Neuronal stem cell (in vitro differentiated cells): ENCODE measurements around the gene PPFIBP1.
"Not testable (repeated sequence)": the region's sequence is repeated elsewhere in the genome, so short reads cannot be mapped to it uniquely, and the experiment has no call there.

Experiments
- DNase-seq: peaks from one replicate; pipeline ENCODE4 v3.0.0-alpha.2; 2013; ENCODE audit warnings: low spot score
- H2AFZ ChIP-seq: one replicate; pipeline ENCODE4 v1.6.1; 2013; ENCODE audit warnings: mild to moderate bottlenecking, low read length, inconsistent platforms
- H2AK5ac ChIP-seq: 2 replicates; pipeline ENCODE4 v1.6.1; 2013; ENCODE audit warnings: low read depth, mild to moderate bottlenecking, inconsistent platforms, low read length, moderate library complexity, mixed read lengths
- H2BK120ac ChIP-seq: 2 replicates; pipeline ENCODE4 v1.6.1; 2013; ENCODE audit warnings: low read depth, mild to moderate bottlenecking, inconsistent platforms, low read length, moderate library complexity, mixed read lengths
- H2BK12ac ChIP-seq: one replicate; pipeline ENCODE4 v1.6.1; 2013; ENCODE audit warnings: low read length, inconsistent platforms
- H2BK15ac ChIP-seq: 2 replicates; pipeline ENCODE4 v1.6.1; 2013; ENCODE audit warnings: mild to moderate bottlenecking, low read length, inconsistent platforms, mixed read lengths
- H2BK5ac ChIP-seq: one replicate; pipeline ENCODE4 v1.6.1; 2013; ENCODE audit warnings: inconsistent platforms, mild to moderate bottlenecking, low read length, moderate library complexity
- H3K14ac ChIP-seq: one replicate; pipeline ENCODE4 v1.6.1; 2013; ENCODE audit warnings: low read length, inconsistent platforms
- H3K18ac ChIP-seq: 2 replicates; pipeline ENCODE4 v1.6.1; 2013; ENCODE audit warnings: low read length, inconsistent platforms
- H3K23ac ChIP-seq: 2 replicates; pipeline ENCODE4 v1.6.1; 2013; ENCODE audit warnings: low read depth, mild to moderate bottlenecking, mixed read lengths, low read length, inconsistent platforms; ENCODE audit not compliant: poor library complexity
- H3K27ac ChIP-seq: replicated peaks from 3 replicates; pipeline ENCODE4 v1.5.1; 2013; ENCODE audit warnings: low read length, inconsistent platforms
- H3K27me3 ChIP-seq, 3 experiments: 2 replicates each; pipeline ENCODE4 v1.6.1; 2013; ENCODE audit warnings: low read length in 3 of 3, mild to moderate bottlenecking in 2 of 3, inconsistent platforms in 1 of 3, low read depth in 1 of 3, mixed read lengths in 1 of 3, moderate library complexity in 1 of 3; ENCODE audit not compliant: control insufficient read depth in 3 of 3, insufficient read depth in 3 of 3
- H3K36me3 ChIP-seq, 2 donors: replicated peaks in 1 of 2; 2 replicates each; pipeline ENCODE4 v1.6.1; 2013; ENCODE audit warnings: low read length in 2 of 2; ENCODE audit not compliant: control insufficient read depth in 2 of 2, insufficient read depth in 2 of 2
- H3K4ac ChIP-seq: 2 replicates; pipeline ENCODE4 v1.6.1; 2013; ENCODE audit warnings: inconsistent platforms, mild to moderate bottlenecking, low read length, moderate library complexity
- H3K4me1 ChIP-seq, 2 donors: 1 replicate in 1 of 2; 2 replicates in 1 of 2; pipeline ENCODE4 v1.6.1; 2013; ENCODE audit warnings: low read length in 2 of 2, low read depth in 1 of 2; ENCODE audit not compliant: control insufficient read depth in 2 of 2, insufficient read depth in 1 of 2
- H3K4me2 ChIP-seq: one replicate; pipeline ENCODE4 v1.6.1; 2013; ENCODE audit warnings: mild to moderate bottlenecking, low read length, inconsistent platforms; ENCODE audit not compliant: insufficient read depth, poor library complexity, severe bottlenecking
- H3K4me3 ChIP-seq, 2 donors: 2 replicates each; pipeline ENCODE4 v1.5.1; 2013; ENCODE audit warnings: low read length in 2 of 2, mild to moderate bottlenecking in 2 of 2, inconsistent platforms in 1 of 2, moderate library complexity in 1 of 2
- H3K79me1 ChIP-seq: one replicate; pipeline ENCODE4 v1.6.1; 2013; ENCODE audit warnings: low read depth, mild to moderate bottlenecking, inconsistent platforms, low read length, moderate library complexity
- H3K9ac ChIP-seq: one replicate; pipeline ENCODE4 v1.6.1; 2013; ENCODE audit warnings: mild to moderate bottlenecking, low read depth, low read length, inconsistent platforms; ENCODE audit not compliant: poor library complexity
- H3K9me3 ChIP-seq, 2 donors: replicated peaks in 1 of 2; 2 replicates each; pipeline versions ENCODE3 to v1.6.1; 2013; ENCODE audit warnings: low read length in 2 of 2, mild to moderate bottlenecking in 2 of 2, inconsistent platforms in 1 of 2, low read depth in 1 of 2, mixed read lengths in 1 of 2, moderate library complexity in 1 of 2; ENCODE audit not compliant: control insufficient read depth in 2 of 2, insufficient read depth in 1 of 2
- H4K8ac ChIP-seq: one replicate; pipeline ENCODE4 v1.6.1; 2013; ENCODE audit warnings: low read depth, mild to moderate bottlenecking, inconsistent platforms, low read length, moderate library complexity
- H4K91ac ChIP-seq: one replicate; pipeline ENCODE4 v1.6.1; 2013; ENCODE audit warnings: low read length, low read depth, mild to moderate bottlenecking, inconsistent platforms; ENCODE audit not compliant: poor library complexity
- WGBS, 2 donors: extraction: QIAGEN DNeasy Blood & Tissue Kit; methylation state at CpG; one replicate each; pipeline ENCODE4 v1.1.7; 2013; ENCODE audit warnings: missing lambda C conversion rate in 2 of 2, mixed read lengths in 1 of 2; ENCODE audit not compliant: insufficient read length in 2 of 2, insufficient replicate concordance in 1 of 2; ENCODE audit errors: extremely low coverage in 2 of 2; 5-methylcytosine and 5-hydroxymethylcytosine counted together

PPFIBP1 gene

GRCh38 chr12:27630219-27630618, 106.2 kb downstream of the PPFIBP1 start:
- not testable (repeated sequence) for H3K23ac ChIP-seq, H2AFZ ChIP-seq, DNase-seq, H3K27ac ChIP-seq, H3K14ac ChIP-seq, H4K8ac ChIP-seq, H3K4me2 ChIP-seq, H3K27me3 ChIP-seq, H2BK5ac ChIP-seq, H4K91ac ChIP-seq, H2BK15ac ChIP-seq, H3K9me3 ChIP-seq, H2AK5ac ChIP-seq, H3K9ac ChIP-seq, H3K4me1 ChIP-seq, H2BK12ac ChIP-seq, H3K4me3 ChIP-seq, H3K4ac ChIP-seq, H3K18ac ChIP-seq, H3K36me3 ChIP-seq, H2BK120ac ChIP-seq, H3K79me1 ChIP-seq
- WGBS, 2 donors, result no CpG with 5 or more reads among the region's 2 CpGs

GRCh38 chr12:27631365-27631764, 107.4 kb downstream of the PPFIBP1 start:
- Histone ChIP-seq H3K18ac (no peak overlapping the region), H3K27ac (no peak overlapping the region), H3K79me1 (no peaks in the 10 kb centered on the region), H2BK120ac (no peak overlapping the region), H3K36me3 (no peaks in the 10 kb centered on the region), H3K9ac (no peak overlapping the region), H3K4ac (no peak overlapping the region), H3K4me3 (no peak overlapping the region), H3K27me3 (no peaks in the 10 kb centered on the region), H4K91ac (no peak overlapping the region), H2BK15ac (no peak overlapping the region), H2BK12ac (no peak overlapping the region), H2BK5ac (no peak overlapping the region), H2AFZ (no peak overlapping the region), H3K4me1 (no peaks in the 10 kb centered on the region), H2AK5ac (no peak overlapping the region), H3K4me2 (no peak overlapping the region), H3K9me3 (no peaks in the 10 kb centered on the region), H3K23ac (no peak overlapping the region), H3K14ac (no peak overlapping the region), H4K8ac (no peak overlapping the region)
- no CpG with 5 or more reads among the region's 5 CpGs for WGBS, 2 donors
- DNase-seq, result no peak

- Histone ChIP-seq H3K18ac (no peak overlapping the region), H3K4me2 (no peak overlapping the region), H4K8ac (no peak overlapping the region), H3K4ac (no peak overlapping the region), H3K27ac (no peak overlapping the region), H3K36me3 (no peaks in the 10 kb centered on the region), H2BK15ac (no peak overlapping the region), H3K23ac (no peak overlapping the region), H3K4me3 (no peak overlapping the region), H3K14ac (no peak overlapping the region), H2AFZ (no peak overlapping the region), H3K9me3 (no peaks in the 10 kb centered on the region), H2BK120ac (no peak overlapping the region), H2BK12ac (no peak overlapping the region), H2AK5ac (no peak overlapping the region), H4K91ac (no peak overlapping the region), H2BK5ac (no peak overlapping the region), H3K27me3 (no peaks in the 10 kb centered on the region), H3K9ac (no peak overlapping the region), H3K79me1 (no peaks in the 10 kb centered on the region), H3K4me1 (no peaks in the 10 kb centered on the region)
- no CpG with 5 or more reads among the region's 2 CpGs for WGBS, 2 donors
- no peak for DNase-seq
Measured at GRCh38 chr12:27631813-27632491, 107.9 kb downstream of the PPFIBP1 start.

- no peak for DNase-seq
- H3K9me3 ChIP-seq, result no peaks in the 10 kb centered on the region
- H3K4me2 ChIP-seq, result no peak overlapping the region
- H3K4me3 ChIP-seq, result no peak overlapping the region
- no peak overlapping the region for H3K9ac ChIP-seq
- H2AK5ac ChIP-seq, result no peak overlapping the region
- H3K36me3 ChIP-seq, result no peaks in the 10 kb centered on the region
- no peak overlapping the region for H2BK15ac ChIP-seq
- no peak overlapping the region for H3K23ac ChIP-seq
- H4K8ac ChIP-seq, result no peak overlapping the region
- H4K91ac ChIP-seq, result no peak overlapping the region
- H3K27me3 ChIP-seq, result no peaks in the 10 kb centered on the region
- no peak overlapping the region for H2BK5ac ChIP-seq
- WGBS, 2 donors, result no CpG with 5 or more reads among the region's 7 CpGs
- H3K27ac ChIP-seq, result no peak overlapping the region
- H2BK120ac ChIP-seq, result no peak overlapping the region
- H3K79me1 ChIP-seq, result no peaks in the 10 kb centered on the region
- H2AFZ ChIP-seq, result no peak overlapping the region
- H2BK12ac ChIP-seq, result no peak overlapping the region
- H3K18ac ChIP-seq, result no peak overlapping the region
- peaks cover 0 to 1% of the 10 kb centered on the region in 2 donors for H3K4me1 ChIP-seq
- no peak overlapping the region for H3K14ac ChIP-seq
- no peak overlapping the region for H3K4ac ChIP-seq
Measured at GRCh38 chr12:27635349-27635972, 111.5 kb downstream of the PPFIBP1 start.
